Glomerular visceral epithelial cell (primary cell): ENCODE results near the gene BACE1-AS.

Experiments
- DNase-seq: peaks from one replicate; pipeline ENCODE4 v3.0.0-alpha.2; 2016; ENCODE audit errors: extremely low spot score

The BACE1-AS gene

GRCh38 chr11:117289795-117290194 lies 1.4 kb upstream of the BACE1-AS start:
- no peak for DNase-seq

GRCh38 chr11:117292616-117293015 lies 1.5 kb downstream of the BACE1-AS start:
- DNase-seq, result no peak

GRCh38 chr11:117295438-117296137 lies 4.4 kb downstream of the BACE1-AS start:
- DNase-seq, result no peak

GRCh38 chr11:117296881-117297280 lies 5.7 kb downstream of the BACE1-AS start:
- no peak for DNase-seq

- DNase-seq, result no peak
Observed at GRCh38 chr11:117298195-117298594, 7.0 kb downstream of the BACE1-AS start.

- DNase-seq, result peak; percentile 7
Observed at GRCh38 chr11:117299351-117300282, 8.5 kb downstream of the BACE1-AS start.

- no peak for DNase-seq
Observed at GRCh38 chr11:117300283-117300663, 9.1 kb downstream of the BACE1-AS start.

GRCh38 chr11:117300773-117301172 lies 9.6 kb downstream of the BACE1-AS start:
- no peak for DNase-seq

GRCh38 chr11:117302228-117302627 lies 11.1 kb downstream of the BACE1-AS start:
- DNase-seq, result no peak

GRCh38 chr11:117303101-117303500 lies 12.0 kb downstream of the BACE1-AS start:
- no peak for DNase-seq

GRCh38 chr11:117303646-117304315 lies 12.6 kb downstream of the BACE1-AS start:
- DNase-seq, result no peak

GRCh38 chr11:117305145-117305544 lies 14.0 kb downstream of the BACE1-AS start:
- DNase-seq, result no peak

- no peak for DNase-seq
Observed at GRCh38 chr11:117309310-117309709, 18.2 kb downstream of the BACE1-AS start.

- no peak for DNase-seq
Observed at GRCh38 chr11:117313091-117313490, 21.9 kb downstream of the BACE1-AS start.

GRCh38 chr11:117313828-117314768 lies 23.0 kb downstream of the BACE1-AS start:
- no peak for DNase-seq

GRCh38 chr11:117314840-117315239 lies 23.7 kb downstream of the BACE1-AS start:
- no peak for DNase-seq

GRCh38 chr11:117315285-117316196 lies 24.4 kb downstream of the BACE1-AS start:
- peak; percentile 9 for DNase-seq

- peak; percentile 86 for DNase-seq
Observed at GRCh38 chr11:117316197-117316961, 25.2 kb downstream of the BACE1-AS start, which contains the start of gene BACE1. BACE1 (minus strand) TSS chr11:117316256; CDS start chr11:117315795, 461 bp downstream.

- no peak for DNase-seq
Observed at GRCh38 chr11:117318738-117319137, 27.6 kb downstream of the BACE1-AS start.
